ENCODE results near the gene FFAR1.

FFAR1 gene

GRCh38 chr19:35365303-35365702, 17.6 kb downstream of the FFAR1 start:
- TF ChIP-seq NFIC (IDR thresholded peaks at IDR 0.05) (no peak), YY1 (IDR thresholded peaks at IDR 0.05; ENCODE audit: low read depth) (no peak), ZBTB7A (IDR thresholded peaks at IDR 0.05; ENCODE audit: low read depth) (no peak), RAD21 (IDR thresholded peaks at IDR 0.05; ENCODE audit: low read depth) (no peak), USF1 (IDR thresholded peaks at IDR 0.05) (no peak), CEBPB (IDR thresholded peaks at IDR 0.05) (no peak), MAX (IDR thresholded peaks at IDR 0.05) (no peak), REST (IDR thresholded peaks at IDR 0.05; ENCODE audit: low read depth) (no peak)

GRCh38 chr19:35368378-35368777, 20.7 kb downstream of the FFAR1 start:
- TF ChIP-seq USF1 (IDR thresholded peaks at IDR 0.05): no peak
- TF ChIP-seq MAX (IDR thresholded peaks at IDR 0.05): no peak
- TF ChIP-seq TEAD4 (IDR thresholded peaks at IDR 0.05): no peak
- no peak for TF ChIP-seq CEBPB (IDR thresholded peaks at IDR 0.05)
- TF ChIP-seq CREB1 (IDR thresholded peaks at IDR 0.05; ENCODE audit: low read depth): no peak
- TF ChIP-seq REST (IDR thresholded peaks at IDR 0.05; ENCODE audit: low read depth): no peak
- no peak for TF ChIP-seq FOXM1 (IDR thresholded peaks at IDR 0.05; ENCODE audit: borderline replicate concordance, low read depth)
- no peak for TF ChIP-seq RAD21 (IDR thresholded peaks at IDR 0.05; ENCODE audit: low read depth)
- TF ChIP-seq ZBTB7A (IDR thresholded peaks at IDR 0.05; ENCODE audit: low read depth): no peak

- TF ChIP-seq MAX (IDR thresholded peaks at IDR 0.05): no peak
- TF ChIP-seq FOXM1 (IDR thresholded peaks at IDR 0.05; ENCODE audit: borderline replicate concordance, low read depth): no peak
- no peak for TF ChIP-seq EGR1 (IDR thresholded peaks at IDR 0.05)
- no peak for TF ChIP-seq TEAD4 (IDR thresholded peaks at IDR 0.05)
- no peak for TF ChIP-seq EP300 (IDR thresholded peaks at IDR 0.05; ENCODE audit: borderline replicate concordance)
- no peak for TF ChIP-seq ZBTB7A (IDR thresholded peaks at IDR 0.05; ENCODE audit: low read depth)
- no peak for TF ChIP-seq REST (IDR thresholded peaks at IDR 0.05; ENCODE audit: low read depth)
- no peak for TF ChIP-seq USF1 (IDR thresholded peaks at IDR 0.05)
- TF ChIP-seq CREB1 (IDR thresholded peaks at IDR 0.05; ENCODE audit: low read depth): no peak
- no peak for TF ChIP-seq TAF1 (IDR thresholded peaks at IDR 0.05; ENCODE audit: low read depth)
- TF ChIP-seq NFIC (IDR thresholded peaks at IDR 0.05): no peak
- TF ChIP-seq TCF12 (IDR thresholded peaks at IDR 0.05; ENCODE audit: low read depth): no peak
- no peak for TF ChIP-seq CEBPB (IDR thresholded peaks at IDR 0.05)
- TF ChIP-seq RAD21 (IDR thresholded peaks at IDR 0.05; ENCODE audit: low read depth): no peak
- TF ChIP-seq YY1 (IDR thresholded peaks at IDR 0.05; ENCODE audit: low read depth): no peak
These were observed 21.8 kb downstream of the FFAR1 start for GRCh38 chr19:35369522-35369921.

- TF ChIP-seq CREB1 (IDR thresholded peaks at IDR 0.05; ENCODE audit: low read depth): no peak
- TF ChIP-seq TCF12 (IDR thresholded peaks at IDR 0.05; ENCODE audit: low read depth): no peak
- TF ChIP-seq EP300 (IDR thresholded peaks at IDR 0.05; ENCODE audit: borderline replicate concordance): no peak
- no peak for TF ChIP-seq NFIC (IDR thresholded peaks at IDR 0.05)
- no peak for TF ChIP-seq YY1 (IDR thresholded peaks at IDR 0.05; ENCODE audit: low read depth)
- TF ChIP-seq TAF1 (IDR thresholded peaks at IDR 0.05; ENCODE audit: low read depth): no peak
- TF ChIP-seq EGR1 (IDR thresholded peaks at IDR 0.05): no peak
- no peak for TF ChIP-seq CEBPB (IDR thresholded peaks at IDR 0.05)
- TF ChIP-seq REST (IDR thresholded peaks at IDR 0.05; ENCODE audit: low read depth): no peak
- TF ChIP-seq RAD21 (IDR thresholded peaks at IDR 0.05; ENCODE audit: low read depth): no peak
- no peak for TF ChIP-seq FOXM1 (IDR thresholded peaks at IDR 0.05; ENCODE audit: borderline replicate concordance, low read depth)
- TF ChIP-seq ZBTB7A (IDR thresholded peaks at IDR 0.05; ENCODE audit: low read depth): no peak
- no peak for TF ChIP-seq MAX (IDR thresholded peaks at IDR 0.05)
- no peak for TF ChIP-seq TEAD4 (IDR thresholded peaks at IDR 0.05)
- TF ChIP-seq USF1 (IDR thresholded peaks at IDR 0.05): no peak
These were observed 23.0 kb downstream of the FFAR1 start, which contains the start of gene GPR42 for GRCh38 chr19:35370722-35371121. Gene GPR42 (plus strand): TSS chr19:35371068. CDS start chr19:35371360, 292 bp downstream.

Data from Ishikawa (cell line).